Suprapubic skin (tissue), 3 donors: ENCODE results near the gene FAM200B.

Source experiments
- CTCF ChIP-seq, 2 donors: fragments of 200-600 bp in 1 of 2; fragments of 450-650 bp in 1 of 2; sonication (generic) in 1 of 2; IDR thresholded peaks; one replicate each; pipeline ENCODE4 v1.5.1; 2016 to 2019; ENCODE audit warnings: antibody characterized with exemption in 2 of 2, mild to moderate bottlenecking in 1 of 2, moderate library complexity in 1 of 2
- EP300 ChIP-seq: sonication (generic); formaldehyde crosslinking; IDR thresholded peaks from one replicate; pipeline ENCODE4 v1.6.1; 2017; ENCODE audit warnings: antibody characterized with exemption
- POLR2A ChIP-seq, 2 donors: fragments of 450-650 bp; IDR thresholded peaks; one replicate each; pipeline ENCODE4 v1.6.1; 2017; ENCODE audit warnings: antibody characterized with exemption in 2 of 2, mild to moderate bottlenecking in 2 of 2, moderate library complexity in 2 of 2

- TF ChIP-seq CTCF (IDR thresholded peaks at IDR 0.05) (no peak), POLR2A (IDR thresholded peaks at IDR 0.05) (no peak), EP300 (no peak)
Observed at GRCh38 chr4:15681067-15681371, 608 bp upstream of the FAM200B start.
